Measurements from ENCODE around the gene ODF2L. TPM values are rescaled to one million over a fixed set of nuclear protein-coding genes. Genes with fewer than 3 reads are reported as not detected.

The ODF2L gene
- total RNA-seq, 4 donors from 2014 or later: 32.9 to 67.9 (median 36.6) TPM

- ATAC-seq (ENCODE audit: low FRiP score) (no peak), DNase-seq (ENCODE audit: low spot score) (no peak)
- no peak for TF ChIP-seq CTCF (IDR thresholded peaks at IDR 0.05)
Observed at GRCh38 chr1:86430376-86430775, 34.3 kb upstream of the ODF2L start.

GRCh38 chr1:86429835-86430234 is 33.7 kb upstream of the ODF2L start:
- no peak for DNase-seq (ENCODE audit: low spot score)
- no peak for TF ChIP-seq CTCF (IDR thresholded peaks at IDR 0.05)
- ATAC-seq (ENCODE audit: low FRiP score): peak; percentile 99

GRCh38 chr1:86429122-86429725 is 33.1 kb upstream of the ODF2L start:
- DNase-seq (ENCODE audit: low spot score): no peak
- no peak for TF ChIP-seq CTCF (IDR thresholded peaks at IDR 0.05)
- peak; percentile 6 for ATAC-seq (ENCODE audit: low FRiP score)

GRCh38 chr1:86423873-86424272 is 27.8 kb upstream of the ODF2L start, which contains the start of gene CLCA2:
Gene CLCA2 (plus strand): TSS chr1:86424171. CDS start chr1:86424248, 77 bp downstream.
- no peak for DNase-seq (ENCODE audit: low spot score)
- no peak for TF ChIP-seq CTCF (IDR thresholded peaks at IDR 0.05)
- ATAC-seq (ENCODE audit: low FRiP score): no peak

GRCh38 chr1:86423473-86423872 is 27.4 kb upstream of the ODF2L start:
- ATAC-seq (ENCODE audit: low FRiP score) (no peak), DNase-seq (ENCODE audit: low spot score) (no peak)
- TF ChIP-seq CTCF (IDR thresholded peaks at IDR 0.05): no peak

- DNase-seq (ENCODE audit: low spot score) (no peak), ATAC-seq (ENCODE audit: low FRiP score) (no peak)
- TF ChIP-seq CTCF (IDR thresholded peaks at IDR 0.05): no peak
Observed at GRCh38 chr1:86421601-86422280, 25.6 kb upstream of the ODF2L start.

All from omental fat pad (tissue), 4 donors.